Activated B cell treated with CpG ODN at 0.5 μM for 24 hours (primary cell): ENCODE results near the gene GPN3. TPM values are rescaled to one million over a fixed set of nuclear protein-coding genes. Genes with fewer than 3 reads are reported as not detected.

Source experiments
- ATAC-seq: fragments of 200-7000 bp; cut with Tn5 transposase; one replicate; pipeline ENCODE4 v1.10.0; 2021; ENCODE audit warnings: low read depth, mild to moderate bottlenecking, moderate library complexity
- CTCF ChIA-PET: fragments of 350-600 bp; sonication (Branson Sonifier 250); formaldehyde crosslinking; loops from one replicate; lab custom pipeline; 2021; ENCODE audit warnings: antibody characterized with exemption; lab: Charles Lee
- POLR2A ChIA-PET: fragments of 350-600 bp; sonication (Branson Sonifier 250); formaldehyde crosslinking; loops from one replicate; lab custom pipeline; 2021; ENCODE audit warnings: antibody characterized with exemption; lab: Charles Lee
- DNase-seq: peaks from one replicate; pipeline ENCODE4 v3.0.0; 2022
- H3K27ac Mint-ChIP-seq: one replicate; pipeline ENCODE4 v1.8.0; 2020; ENCODE audit warnings: mixed read lengths
- H3K27me3 Mint-ChIP-seq: one replicate; pipeline ENCODE4 v1.8.0; 2021; ENCODE audit warnings: mixed read lengths
- H3K36me3 Mint-ChIP-seq: one replicate; pipeline ENCODE4 v1.8.0; 2021; ENCODE audit warnings: low read depth, mixed read lengths
- H3K4me1 Mint-ChIP-seq: one replicate; pipeline ENCODE4 v1.8.0; 2021; ENCODE audit warnings: mixed read lengths
- H3K4me3 Mint-ChIP-seq: one replicate; pipeline ENCODE4 v1.8.0; 2020; ENCODE audit warnings: mild to moderate bottlenecking, mixed read lengths
- H3K9me3 Mint-ChIP-seq: one replicate; pipeline ENCODE4 v1.8.0; 2020; ENCODE audit warnings: mixed read lengths
- intact Hi-C: fragments of 100-400 bp; cut with micrococcal nuclease; formaldehyde crosslinking; loops from one replicate; pipeline ENCODE4 v1.15.1; 2024
- total RNA-seq: library from RNA; stranded (reverse); gene quantifications from 2 replicates; pipeline ENCODE4 v1.2.3, GENCODE V29; 2022
- TF ChIP-seq, protein P1 (sequence below): fragments of 200-600 bp; IDR thresholded peaks from one replicate; pipeline ENCODE4 v1.8.0; 2022; ENCODE audit warnings: antibody characterized with exemption, mild to moderate bottlenecking

The GPN3 gene
- total RNA-seq, 1 donor from 2014 or later: 17.0 TPM

DNA sequence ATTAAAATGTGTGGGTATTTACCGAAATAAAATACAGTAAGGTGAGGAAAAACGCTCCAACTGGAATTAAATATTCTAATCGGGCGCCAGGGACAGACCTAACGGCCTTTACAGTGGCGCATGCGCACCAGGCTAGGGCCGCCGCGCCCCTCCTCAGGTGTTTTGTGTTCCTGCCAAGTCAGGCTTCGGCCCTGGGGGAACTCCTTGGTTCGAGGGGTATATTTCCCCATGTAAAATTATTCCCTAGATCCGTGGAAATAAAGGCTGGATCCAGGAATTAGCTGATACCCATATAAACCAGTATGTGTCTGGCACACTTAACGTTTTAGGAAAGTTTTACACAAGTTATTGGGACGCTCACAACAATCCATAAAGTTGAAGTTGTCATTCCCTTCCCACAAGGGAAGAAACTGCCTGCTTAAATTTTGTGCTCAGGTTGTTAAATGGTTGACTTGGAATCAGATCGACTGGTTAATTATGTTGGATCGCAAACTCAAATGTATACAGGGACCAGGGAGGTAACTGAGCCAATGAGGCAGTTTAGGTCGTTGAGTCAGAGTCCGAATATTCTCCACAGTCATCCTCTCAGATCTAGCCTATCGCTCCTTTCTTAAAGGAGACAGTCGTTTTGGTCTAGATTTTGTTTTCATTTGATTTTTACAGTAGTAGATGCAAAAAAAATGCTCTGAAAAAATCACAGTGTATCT, 63.9 kb downstream of the GPN3 start:
- Mint-ChIP-seq H3K27me3 (no peaks in the 10 kb centered on the region), H3K36me3 (peaks cover 29% of the 10 kb centered on the region), H3K4me3 (peak overlapping the region; percentile 99), H3K4me1 (peaks cover 33% of the 10 kb centered on the region), H3K9me3 (no peaks in the 10 kb centered on the region), H3K27ac (peak overlapping the region; percentile 99)
- POLR2A ChIA-PET: interaction anchor here (0.6 to 2.2 kb wide), 6 partner anchors 13 to 76 kb away, joined by 3 to 19 read pairs (median 6); partner anchors contain the start of gene ARPC3
- CTCF ChIA-PET: interaction anchor here (1.8 kb wide), 1 partner anchor 27 kb away, joined by 8 read pairs; no protein-coding TSS in a partner anchor
- intact Hi-C loops: loop anchor here (1.0 to 2.0 kb wide), 6 partner anchors 27 to 392 kb away; partner anchors contain the start of genes ATP2A2, C12orf76, RAD9B and VPS29
- DNase-seq (peak; percentile 64), ATAC-seq (peak; percentile 67)
- TF ChIP-seq, protein P1, sequence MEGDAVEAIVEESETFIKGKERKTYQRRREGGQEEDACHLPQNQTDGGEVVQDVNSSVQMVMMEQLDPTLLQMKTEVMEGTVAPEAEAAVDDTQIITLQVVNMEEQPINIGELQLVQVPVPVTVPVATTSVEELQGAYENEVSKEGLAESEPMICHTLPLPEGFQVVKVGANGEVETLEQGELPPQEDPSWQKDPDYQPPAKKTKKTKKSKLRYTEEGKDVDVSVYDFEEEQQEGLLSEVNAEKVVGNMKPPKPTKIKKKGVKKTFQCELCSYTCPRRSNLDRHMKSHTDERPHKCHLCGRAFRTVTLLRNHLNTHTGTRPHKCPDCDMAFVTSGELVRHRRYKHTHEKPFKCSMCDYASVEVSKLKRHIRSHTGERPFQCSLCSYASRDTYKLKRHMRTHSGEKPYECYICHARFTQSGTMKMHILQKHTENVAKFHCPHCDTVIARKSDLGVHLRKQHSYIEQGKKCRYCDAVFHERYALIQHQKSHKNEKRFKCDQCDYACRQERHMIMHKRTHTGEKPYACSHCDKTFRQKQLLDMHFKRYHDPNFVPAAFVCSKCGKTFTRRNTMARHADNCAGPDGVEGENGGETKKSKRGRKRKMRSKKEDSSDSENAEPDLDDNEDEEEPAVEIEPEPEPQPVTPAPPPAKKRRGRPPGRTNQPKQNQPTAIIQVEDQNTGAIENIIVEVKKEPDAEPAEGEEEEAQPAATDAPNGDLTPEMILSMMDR: no peak

DNA sequence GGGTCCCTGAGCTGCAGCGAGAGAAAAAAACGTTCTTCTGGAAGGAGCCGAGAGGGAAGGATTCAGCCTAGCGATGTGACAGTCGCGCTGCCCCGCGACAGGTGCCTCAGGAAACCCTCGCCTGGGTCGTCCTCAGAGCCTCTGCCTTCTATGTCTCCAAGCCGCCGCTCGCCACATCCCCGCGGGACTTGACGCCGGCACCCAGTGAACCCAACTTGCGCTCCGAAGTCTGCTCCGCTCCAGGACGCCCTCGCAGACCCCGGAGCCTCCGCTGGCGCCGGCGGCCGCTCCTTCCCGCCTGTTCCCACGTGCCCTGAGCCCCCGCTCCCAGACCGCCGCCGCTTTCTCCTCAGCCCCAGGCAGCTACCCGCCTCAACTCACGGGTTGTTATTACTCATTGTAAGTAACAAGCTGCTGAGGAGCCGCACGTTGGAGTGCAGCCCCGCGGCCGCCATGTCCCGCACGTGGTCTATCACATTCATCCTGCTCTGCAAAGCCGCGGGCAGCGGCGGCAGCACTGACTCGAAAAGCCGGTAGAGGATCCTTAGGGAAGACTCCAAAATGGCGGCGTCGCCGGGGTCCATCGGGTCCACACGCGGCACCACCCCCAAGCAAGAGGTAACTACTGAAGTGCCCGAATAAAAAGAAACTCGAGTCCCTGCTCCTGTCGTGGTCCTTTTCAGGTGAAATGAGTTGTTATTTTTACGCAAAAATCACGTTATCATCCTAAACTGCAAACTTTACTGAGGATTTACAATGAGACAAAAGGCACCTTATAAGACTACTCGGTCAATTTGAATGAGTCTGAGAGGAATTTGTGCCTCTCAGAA, 64.7 kb downstream of the GPN3 start, which contains the start of gene ANAPC7:
Gene ANAPC7, minus strand, starts transcription at position 563 of the 830 bp plus-strand sequence. Its CDS starts 81 bp downstream, at position 482.
- H3K4me1 Mint-ChIP-seq: peaks cover 33% of the 10 kb centered on the region
- TF ChIP-seq, protein P1: no peak
- peaks cover 32% of the 10 kb centered on the region for H3K36me3 Mint-ChIP-seq
- no peaks in the 10 kb centered on the region for H3K9me3 Mint-ChIP-seq
- peak within 1 kb of the TSS; percentile 99 for H3K27ac Mint-ChIP-seq
- CTCF ChIA-PET: interaction anchor here (1.8 kb wide), 1 partner anchor 28 kb away, joined by 8 read pairs; no protein-coding TSS in a partner anchor
- H3K4me3 Mint-ChIP-seq: peak within 1 kb of the TSS; percentile 99
- intact Hi-C loops: loop anchor here (1.0 to 2.0 kb wide), 6 partner anchors 28 to 391 kb away; partner anchors contain the start of genes ATP2A2, C12orf76, RAD9B and VPS29
- POLR2A ChIA-PET: interaction anchor here (0.6 to 2.2 kb wide), 8 partner anchors 13 to 123 kb away, joined by 3 to 19 read pairs (median 6); partner anchors contain the start of gene ARPC3
- peak; percentile 94 for ATAC-seq
- peak; percentile 73 for DNase-seq
- no peaks in the 10 kb centered on the region for H3K27me3 Mint-ChIP-seq

Other genes starting within 250 kb of the GPN3 start
- gene ATP2A2, start 187.0 kb downstream of the GPN3 start, total RNA-seq: 94.8 and 100 TPM in 2 replicates
- 69.8 and 76.2 TPM in 2 replicates for gene ANAPC7, start 64.5 kb downstream of the GPN3 start, total RNA-seq
- gene ARPC3, start 17.9 kb downstream of the GPN3 start, total RNA-seq: 435 and 459 TPM in 2 replicates
- 9.7 and 9.9 TPM in 2 replicates for gene FAM216A, start 588 bp upstream of the GPN3 start, total RNA-seq
- 99.6 and 117 TPM in 2 replicates for gene VPS29, start 33.9 kb upstream of the GPN3 start, total RNA-seq
- gene RAD9B, start 34.1 kb upstream of the GPN3 start, total RNA-seq: 1.2 and 1.3 TPM in 2 replicates
- 34.5 and 40.8 TPM in 2 replicates for gene PPTC7, start 115.1 kb upstream of the GPN3 start, total RNA-seq
- 22.4 and 29.5 TPM in 2 replicates for gene TCTN1, start 145.9 kb upstream of the GPN3 start, total RNA-seq
- gene HVCN1, start 220.9 kb upstream of the GPN3 start, total RNA-seq: 80.7 and 83.9 TPM in 2 replicates